Measurements from ENCODE around the gene EFCAB6. TPM values are rescaled to one million over a fixed set of nuclear protein-coding genes. Genes with fewer than 3 reads are reported as not detected.

The EFCAB6 gene
- total and polyA plus RNA-seq, 2 of the 13 experiments (the other 11 are each of a cell fraction or from before 2014, with no cell fraction given), result not detected

DNA sequence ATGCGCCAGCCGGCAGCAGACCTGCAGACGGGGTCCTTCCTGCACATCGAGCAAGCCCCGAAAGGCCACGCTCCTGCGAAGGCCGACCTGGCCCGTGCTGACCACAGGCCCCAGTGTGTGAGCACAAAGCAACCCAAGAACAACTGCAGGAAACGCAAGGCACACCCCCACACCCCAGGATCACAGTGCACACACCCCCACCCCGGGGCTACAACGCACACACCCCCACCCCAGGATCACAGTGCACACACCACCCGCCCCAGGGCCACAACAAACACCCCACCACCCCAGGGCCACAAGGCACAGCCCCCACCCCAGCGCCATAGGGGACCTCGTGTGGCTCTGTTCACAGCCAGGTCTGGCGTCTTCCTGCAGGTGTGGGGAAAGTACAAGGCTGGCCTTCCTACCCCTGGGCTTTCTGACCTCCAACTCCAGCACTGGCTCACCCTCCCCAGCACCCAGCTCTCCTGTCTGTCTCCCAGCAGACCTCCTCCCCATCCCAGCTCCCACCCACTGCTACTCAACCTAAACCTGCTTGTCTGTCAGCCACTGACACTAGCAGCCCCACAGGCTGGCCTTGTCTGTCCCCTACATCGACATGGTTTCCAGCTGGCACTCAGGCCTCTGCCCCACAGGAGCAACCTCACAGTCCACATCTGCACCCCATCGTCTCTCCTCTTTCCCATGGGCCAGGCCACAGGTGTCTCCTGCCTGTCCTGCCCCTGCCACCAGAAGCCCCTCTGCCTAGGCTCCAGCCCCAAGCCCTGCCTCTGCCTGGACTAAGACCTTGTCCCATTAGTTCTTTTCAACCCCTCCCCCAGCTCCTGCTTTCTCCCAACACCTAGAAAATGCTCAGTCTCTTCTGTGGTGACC lies 20.5 kb upstream of the EFCAB6 start (continued):
- TF ChIP-seq, protein P1, sequence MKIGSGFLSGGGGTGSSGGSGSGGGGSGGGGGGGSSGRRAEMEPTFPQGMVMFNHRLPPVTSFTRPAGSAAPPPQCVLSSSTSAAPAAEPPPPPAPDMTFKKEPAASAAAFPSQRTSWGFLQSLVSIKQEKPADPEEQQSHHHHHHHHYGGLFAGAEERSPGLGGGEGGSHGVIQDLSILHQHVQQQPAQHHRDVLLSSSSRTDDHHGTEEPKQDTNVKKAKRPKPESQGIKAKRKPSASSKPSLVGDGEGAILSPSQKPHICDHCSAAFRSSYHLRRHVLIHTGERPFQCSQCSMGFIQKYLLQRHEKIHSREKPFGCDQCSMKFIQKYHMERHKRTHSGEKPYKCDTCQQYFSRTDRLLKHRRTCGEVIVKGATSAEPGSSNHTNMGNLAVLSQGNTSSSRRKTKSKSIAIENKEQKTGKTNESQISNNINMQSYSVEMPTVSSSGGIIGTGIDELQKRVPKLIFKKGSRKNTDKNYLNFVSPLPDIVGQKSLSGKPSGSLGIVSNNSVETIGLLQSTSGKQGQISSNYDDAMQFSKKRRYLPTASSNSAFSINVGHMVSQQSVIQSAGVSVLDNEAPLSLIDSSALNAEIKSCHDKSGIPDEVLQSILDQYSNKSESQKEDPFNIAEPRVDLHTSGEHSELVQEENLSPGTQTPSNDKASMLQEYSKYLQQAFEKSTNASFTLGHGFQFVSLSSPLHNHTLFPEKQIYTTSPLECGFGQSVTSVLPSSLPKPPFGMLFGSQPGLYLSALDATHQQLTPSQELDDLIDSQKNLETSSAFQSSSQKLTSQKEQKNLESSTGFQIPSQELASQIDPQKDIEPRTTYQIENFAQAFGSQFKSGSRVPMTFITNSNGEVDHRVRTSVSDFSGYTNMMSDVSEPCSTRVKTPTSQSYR (CRISPR knock-in tag; IDR thresholded peaks at IDR 0.05; ENCODE audit: borderline replicate concordance), result no peak
- no peak for TF ChIP-seq ZMAT3 (CRISPR knock-in tag; conservative IDR thresholded peaks at IDR 0.05)

DNA sequence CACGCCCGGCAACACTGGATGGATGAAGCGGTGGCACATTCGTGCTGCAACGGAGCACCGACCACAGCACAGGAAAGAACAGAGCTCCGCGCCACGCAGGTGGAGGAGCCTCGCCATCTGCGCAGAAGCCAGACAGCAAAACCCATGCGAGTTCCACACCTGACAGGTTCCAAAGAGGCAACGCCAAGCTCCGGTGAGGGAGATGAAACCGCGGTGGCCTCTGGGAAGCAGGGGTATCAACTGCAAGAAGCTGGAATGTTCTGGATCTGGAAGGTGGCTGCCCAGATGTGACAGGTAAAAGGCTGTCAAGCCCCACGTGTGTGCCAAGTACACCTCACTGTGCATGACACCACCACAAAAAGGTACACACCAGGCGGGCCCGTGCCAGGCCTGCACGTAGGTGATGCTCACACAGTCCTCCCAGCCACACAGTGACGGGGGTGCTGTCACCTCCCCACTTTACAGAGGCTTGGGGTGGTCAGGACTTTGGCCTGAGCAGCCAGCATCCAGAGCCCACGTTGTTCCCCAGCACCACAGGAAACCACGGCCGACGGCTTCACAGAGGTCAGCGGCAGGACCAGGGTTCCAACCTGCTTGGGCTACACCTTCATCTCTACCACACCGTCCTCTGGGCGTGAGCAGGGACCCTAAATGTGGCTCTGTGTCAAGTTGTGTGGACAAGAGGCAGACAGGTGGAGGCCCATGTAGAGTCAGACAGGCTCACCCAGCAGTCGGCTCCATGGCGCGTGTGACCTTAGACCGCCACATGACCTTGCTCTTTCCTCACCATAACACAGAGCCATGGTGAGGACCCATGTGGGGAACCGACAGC lies 19.7 kb upstream of the EFCAB6 start:
- Histone ChIP-seq H3K4me3 (replicated peaks in 1 of 3; ENCODE audit: insufficient read depth in 1 of 3, low read depth in 2 of 3, low read length in 3 of 3) (no peak overlapping the region), H3K36me3 (replicated peaks in 1 of 2; ENCODE audit: control insufficient read depth in 1 of 2, insufficient read depth in 2 of 2, low read length in 2 of 2) (no peaks in the 10 kb centered on the region), H3K27ac (ENCODE audit: extremely low read length, insufficient read depth, low read length) (no peak overlapping the region), H3K4me2 (ENCODE audit: low read depth, low read length) (no peak overlapping the region), H4K20me1 (ENCODE audit: insufficient read depth, low read length) (peaks cover 2% of the 10 kb centered on the region; the same call in 1 of the 2 replicates), H3K79me2 (ENCODE audit: insufficient read depth, low read length) (no peaks in the 10 kb centered on the region), H3K4me1 (ENCODE audit: insufficient read depth, low read length) (no peaks in the 10 kb centered on the region), H2AFZ (ENCODE audit: low read length) (no peak overlapping the region), H3K9ac (ENCODE audit: insufficient read depth, low read depth, low read length) (no peak overlapping the region), H3K9me3 (ENCODE audit: low read length) (no peaks in the 10 kb centered on the region), H3K27me3 (ENCODE audit: control insufficient read depth in 1 of 2, insufficient read depth in 2 of 2, low read length in 2 of 2) (peaks cover 4 to 20% of the 10 kb centered on the region in 2 experiments; a peak in 4 of 5 replicates)
- no peak for ATAC-seq
- TF ChIP-seq ZNF883 (CRISPR knock-in tag; IDR thresholded peaks at IDR 0.05; ENCODE audit: not compliant biosample characterization), result no peak
- no peak for TF ChIP-seq MIER3 (CRISPR knock-in tag; IDR thresholded peaks at IDR 0.05; ENCODE audit: borderline replicate concordance)
- no peak for TF ChIP-seq YY1 (IDR thresholded peaks at IDR 0.05; ENCODE audit: insufficient read depth, insufficient replicate concordance, low read depth, low read length)
- no peak for TF ChIP-seq ZNF382 (CRISPR knock-in tag; IDR thresholded peaks at IDR 0.05; ENCODE audit: borderline replicate concordance)
- no peak for TF ChIP-seq ZBTB1 (CRISPR knock-in tag; IDR thresholded peaks at IDR 0.05; ENCODE audit: borderline replicate concordance)
- TF ChIP-seq ZBTB7B (CRISPR knock-in tag; IDR thresholded peaks at IDR 0.05), result no peak
- no peak for TF ChIP-seq NR1H2 (CRISPR knock-in tag; IDR thresholded peaks at IDR 0.05; ENCODE audit: borderline replicate concordance, low read depth)
- TF ChIP-seq MTA1 (CRISPR knock-in tag; IDR thresholded peaks at IDR 0.05; ENCODE audit: borderline replicate concordance), result no peak
- no peak for TF ChIP-seq ZFP1 (CRISPR knock-in tag; IDR thresholded peaks at IDR 0.05)
- no peak for TF ChIP-seq STAT5B (CRISPR knock-in tag; IDR thresholded peaks at IDR 0.05)
- TF ChIP-seq ZNF772 (CRISPR knock-in tag; IDR thresholded peaks at IDR 0.05), result no peak
- in situ Hi-C loops (cut with HindIII; ENCODE audit: extremely low pct_ligation_motif_present, low pct_unique_long_range_greater_than_20kb) (no loop called here), intact Hi-C loops (cut with micrococcal nuclease; ENCODE audit: unreplicated experiment) (no loop called here)
- CTCF ChIA-PET (ENCODE audit: low intra/inter-chr PET ratio, low total read pairs), result no interaction called here
- POLR2A ChIA-PET, result no interaction called here
- no peak for FAIRE-seq
- 57% methylated on average over 20 of the region's 33 CpGs for WGBS (ENCODE audit: low lambda C conversion rate)
- BruUV-seq (replicated peaks), result no TSS peak
- no peak for DNase-seq (ENCODE audit: low spot score)

All from HepG2 (cell line).